GM11168 (cell line): ENCODE results near the gene SYNJ2.

Experiments
- in situ Hi-C: fragments of 300-500 bp; cut with MboI; formaldehyde crosslinking; loops from one replicate; pipeline ENCODE4 v1.12.0; 2022; ENCODE audit warnings: low sequenced_read_pairs; ENCODE audit not compliant: unreplicated experiment

The SYNJ2 gene

GRCh38 chr6:158069800-158070195 lies 88.1 kb downstream of the SYNJ2 start:
- in situ Hi-C loops, result no loop called here

- in situ Hi-C loops, result no loop called here
Observed at GRCh38 chr6:158070513-158070912, 88.8 kb downstream of the SYNJ2 start.

- in situ Hi-C loops, result no loop called here
Observed at GRCh38 chr6:158071121-158072082, 89.7 kb downstream of the SYNJ2 start.

GRCh38 chr6:158072083-158072721 lies 90.5 kb downstream of the SYNJ2 start:
- in situ Hi-C loops, result no loop called here

GRCh38 chr6:158073776-158074175 lies 92.1 kb downstream of the SYNJ2 start:
- in situ Hi-C loops, result no loop called here

- in situ Hi-C loops, result no loop called here
Observed at GRCh38 chr6:158076548-158076947, 94.9 kb downstream of the SYNJ2 start.

GRCh38 chr6:158077676-158078075 lies 96.0 kb downstream of the SYNJ2 start:
- in situ Hi-C loops, result no loop called here

- in situ Hi-C loops, result no loop called here
Observed at GRCh38 chr6:158078320-158078719, 96.7 kb downstream of the SYNJ2 start.

- in situ Hi-C loops, result loop anchor here (10.0 kb wide), 1 partner anchor 326 kb away; no protein-coding TSS in a partner anchor
Observed at GRCh38 chr6:158080849-158081656, 99.4 kb downstream of the SYNJ2 start.

- in situ Hi-C loops, result loop anchor here (10.0 kb wide), 1 partner anchor 327 kb away; no protein-coding TSS in a partner anchor
Observed at GRCh38 chr6:158081657-158081935, 99.9 kb downstream of the SYNJ2 start.

- in situ Hi-C loops, result loop anchor here (10.0 kb wide), 1 partner anchor 329 kb away; no protein-coding TSS in a partner anchor
Observed at GRCh38 chr6:158083455-158084325, 102.0 kb downstream of the SYNJ2 start.

GRCh38 chr6:158085261-158086053 lies 103.8 kb downstream of the SYNJ2 start:
- in situ Hi-C loops, result loop anchor here (10.0 kb wide), 1 partner anchor 331 kb away; no protein-coding TSS in a partner anchor

GRCh38 chr6:158086054-158086503 lies 104.4 kb downstream of the SYNJ2 start:
- in situ Hi-C loops, result loop anchor here (10.0 kb wide), 1 partner anchor 331 kb away; no protein-coding TSS in a partner anchor

- in situ Hi-C loops, result loop anchor here (10.0 kb wide), 1 partner anchor 332 kb away; no protein-coding TSS in a partner anchor
Observed at GRCh38 chr6:158086504-158087223, 105.0 kb downstream of the SYNJ2 start.

GRCh38 chr6:158087224-158087867 lies 105.7 kb downstream of the SYNJ2 start:
- in situ Hi-C loops, result loop anchor here (10.0 kb wide), 1 partner anchor 333 kb away; no protein-coding TSS in a partner anchor

- in situ Hi-C loops, result no loop called here
Observed at GRCh38 chr6:158092806-158093205, 111.1 kb downstream of the SYNJ2 start.

GRCh38 chr6:158095031-158095430 lies 113.4 kb downstream of the SYNJ2 start:
- in situ Hi-C loops, result no loop called here
